HEK293 (cell line): ENCODE results near the gene RPL10A.
A peak's percentile ranks its signal among the peaks of the same experiment; 100 is the strongest.
"Not testable (repeated sequence)": the region's sequence is repeated elsewhere in the genome, so short reads cannot be mapped to it uniquely, and the experiment has no call there.

ENCODE experiments used
- CTCF ChIA-PET: fragments of 350-600 bp; formaldehyde crosslinking; extraction: SDS; loops from one replicate; lab custom pipeline; 2021; ENCODE audit warnings: antibody characterized with exemption; lab: Yijun Ruan, JAX
- POLR2A ChIA-PET: fragments of 300-600 bp; formaldehyde crosslinking; extraction: SDS; loops from one replicate; lab custom pipeline; 2020; ENCODE audit warnings: antibody characterized with exemption, inconsistent platforms; lab: Yijun Ruan, JAX
- H3K27ac ChIP-seq: fragments of 200-500 bp; sonication (Bioruptor generic); 2 replicates; pipeline ENCODE4 v1.5.1; 2014; ENCODE audit warnings: low read depth, low read length, control low read depth, inconsistent platforms; ENCODE audit errors: extremely low read depth
- H3K36me3 ChIP-seq, 2 experiments: fragments of 200-500 bp in 1 of 2; sonication (Bioruptor generic) in 1 of 2; 1 replicate in 1 of 2; 2 replicates in 1 of 2; pipeline ENCODE4 v1.5.1; 2014 to 2017; ENCODE audit warnings: inconsistent platforms in 2 of 2, low read length in 2 of 2; ENCODE audit not compliant: control insufficient read depth in 2 of 2, insufficient read depth in 1 of 2
- H3K4me1 ChIP-seq: fragments of 200-500 bp; sonication (Bioruptor generic); 2 replicates; pipeline ENCODE4 v1.5.1; 2014; ENCODE audit warnings: mild to moderate bottlenecking, low read length, inconsistent platforms; ENCODE audit not compliant: control insufficient read depth, insufficient read depth
- H3K4me3 ChIP-seq: 2 replicates; pipeline ENCODE4 v1.5.1; 2011; ENCODE audit warnings: low read depth, mild to moderate bottlenecking, control low read depth, low read length, moderate library complexity
- H3K9me3 ChIP-seq: fragments of 200-500 bp; sonication (Bioruptor generic); 2 replicates; pipeline ENCODE4 v1.5.1; 2014; ENCODE audit warnings: low read depth, low read length, inconsistent platforms; ENCODE audit not compliant: control insufficient read depth, insufficient read depth
- HOXC10 ChIP-seq: sonication (generic); formaldehyde crosslinking; IDR thresholded peaks from 2 replicates; pipeline ENCODE4 v1.8.1; 2023; ENCODE audit warnings: mild to moderate bottlenecking, missing genetic modification reagents
- KLF1 ChIP-seq: fragments of 450-650 bp; formaldehyde crosslinking; IDR thresholded peaks from 2 replicates; pipeline ENCODE4 v1.5.1; 2016; ENCODE audit warnings: missing biosample characterization, missing genetic modification characterization
- MZF1 ChIP-seq: fragments of 450-650 bp; formaldehyde crosslinking; IDR thresholded peaks from 2 replicates; pipeline ENCODE4 v1.5.1; 2017; ENCODE audit warnings: missing biosample characterization, missing genetic modification characterization, borderline replicate concordance
- SCRT1 ChIP-seq: fragments of 450-650 bp; formaldehyde crosslinking; IDR thresholded peaks from 2 replicates; pipeline ENCODE4 v1.5.1; 2016; ENCODE audit warnings: missing biosample characterization, missing genetic modification characterization, borderline replicate concordance
- SCRT2 ChIP-seq: fragments of 450-650 bp; formaldehyde crosslinking; IDR thresholded peaks from 2 replicates; pipeline ENCODE4 v1.5.1; 2016; ENCODE audit warnings: missing biosample characterization, missing genetic modification characterization
- SP2 ChIP-seq: fragments of 450-650 bp; formaldehyde crosslinking; IDR thresholded peaks from 2 replicates; pipeline ENCODE4 v1.5.1; 2016; ENCODE audit warnings: missing biosample characterization, missing genetic modification characterization
- YY2 ChIP-seq: fragments of 450-650 bp; formaldehyde crosslinking; IDR thresholded peaks from 2 replicates; pipeline ENCODE4 v1.5.1; 2016; ENCODE audit warnings: missing biosample characterization, missing genetic modification characterization
- ZIC2 ChIP-seq: fragments of 450-650 bp; formaldehyde crosslinking; IDR thresholded peaks from 2 replicates; pipeline ENCODE4 v1.5.1; 2016; ENCODE audit warnings: missing biosample characterization, missing genetic modification characterization
- ZNF121 ChIP-seq: fragments of 450-650 bp; formaldehyde crosslinking; IDR thresholded peaks from 2 replicates; pipeline ENCODE4 v1.5.1; 2016; ENCODE audit warnings: missing biosample characterization, missing genetic modification characterization
- ZNF157 ChIP-seq: fragments of 450-650 bp; formaldehyde crosslinking; IDR thresholded peaks from 2 replicates; pipeline ENCODE4 v1.5.1; 2016; ENCODE audit warnings: missing biosample characterization, missing genetic modification characterization
- ZNF335 ChIP-seq: fragments of 450-650 bp; formaldehyde crosslinking; conservative IDR thresholded peaks from 2 replicates; pipeline ENCODE4 v1.5.1; 2016; ENCODE audit warnings: missing biosample characterization, missing genetic modification characterization
- ZNF362 ChIP-seq: fragments of 450-650 bp; formaldehyde crosslinking; IDR thresholded peaks from 2 replicates; pipeline ENCODE4 v1.5.1; 2016; ENCODE audit warnings: missing biosample characterization, missing genetic modification characterization
- ZNF548 ChIP-seq: fragments of 450-650 bp; formaldehyde crosslinking; IDR thresholded peaks from 2 replicates; pipeline ENCODE4 v1.5.1; 2016; ENCODE audit warnings: missing biosample characterization, missing genetic modification characterization
- ZSCAN30 ChIP-seq: fragments of 450-650 bp; IDR thresholded peaks from 2 replicates; pipeline ENCODE4 v1.5.1; 2018; ENCODE audit warnings: missing biosample characterization, mild to moderate bottlenecking, missing genetic modification characterization, moderate library complexity
- TF ChIP-seq, protein P1 (sequence below): fragments of 450-650 bp; formaldehyde crosslinking; IDR thresholded peaks from 2 replicates; pipeline ENCODE4 v1.5.1; 2016; ENCODE audit warnings: missing biosample characterization, missing genetic modification characterization
- TF ChIP-seq, protein P2 (sequence below): fragments of 450-650 bp; formaldehyde crosslinking; IDR thresholded peaks from 2 replicates; pipeline ENCODE4 v1.5.1; 2016; ENCODE audit warnings: missing biosample characterization, missing genetic modification characterization, borderline replicate concordance
- TF ChIP-seq, protein P3 (sequence below): fragments of 450-650 bp; formaldehyde crosslinking; IDR thresholded peaks from 2 replicates; pipeline ENCODE4 v1.5.1; 2016; ENCODE audit warnings: missing biosample characterization, missing genetic modification characterization

Gene RPL10A

DNA sequence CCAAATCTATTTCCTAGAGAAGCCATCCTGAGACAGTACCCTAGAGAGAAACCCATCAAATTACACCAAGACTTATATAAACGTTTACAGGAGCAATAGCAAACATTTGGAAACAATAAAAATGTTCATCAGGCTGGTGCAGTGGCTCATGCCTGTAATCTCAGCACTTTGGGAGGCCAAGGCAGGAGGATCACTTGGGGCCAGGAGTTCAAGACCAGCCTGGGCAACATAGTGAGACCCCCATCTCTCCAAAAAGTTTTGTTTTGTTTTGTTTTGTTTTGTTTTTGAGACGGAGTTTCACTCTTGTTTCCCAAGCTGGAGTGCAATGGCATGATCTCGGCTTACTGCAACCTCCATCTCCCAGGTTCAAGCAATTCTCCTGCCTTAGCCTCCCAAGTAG, 35.5 kb upstream of the RPL10A start:
- H3K36me3 ChIP-seq, H3K27ac ChIP-seq, H3K4me1 ChIP-seq, H3K4me3 ChIP-seq, H3K9me3 ChIP-seq: not testable (repeated sequence)
- peak; percentile 55; the same call in 1 of the 2 replicates for TF ChIP-seq ZNF121
- CTCF ChIA-PET, result interaction anchor here (1.2 to 6.6 kb wide), 4 partner anchors 10 to 17 kb away, joined by 3 to 39 read pairs (median 5); no protein-coding TSS in a partner anchor
- POLR2A ChIA-PET, result interaction anchor here (0.9 kb wide), 2 partner anchors 9 to 26 kb away, joined by 3 read pairs; no protein-coding TSS in a partner anchor

- ChIA-PET CTCF (interaction anchor here (0.7 to 6.6 kb wide), 7 partner anchors 14 to 94 kb away, joined by 3 to 39 read pairs (median 4); partner anchors contain the start of gene PPARD), POLR2A (no interaction called here)
- 0 out of 2 replicates have a peak, but pooled peaks have one; percentile 14 for TF ChIP-seq MZF1 (tag by site-specific recombination)
- 0 out of 2 replicates have a peak, but pooled peaks have one; percentile 7 for TF ChIP-seq ZIC2 (tag by site-specific recombination)
- TF ChIP-seq ZSCAN30 (tag by site-specific recombination), result no peak
- TF ChIP-seq, protein P1, sequence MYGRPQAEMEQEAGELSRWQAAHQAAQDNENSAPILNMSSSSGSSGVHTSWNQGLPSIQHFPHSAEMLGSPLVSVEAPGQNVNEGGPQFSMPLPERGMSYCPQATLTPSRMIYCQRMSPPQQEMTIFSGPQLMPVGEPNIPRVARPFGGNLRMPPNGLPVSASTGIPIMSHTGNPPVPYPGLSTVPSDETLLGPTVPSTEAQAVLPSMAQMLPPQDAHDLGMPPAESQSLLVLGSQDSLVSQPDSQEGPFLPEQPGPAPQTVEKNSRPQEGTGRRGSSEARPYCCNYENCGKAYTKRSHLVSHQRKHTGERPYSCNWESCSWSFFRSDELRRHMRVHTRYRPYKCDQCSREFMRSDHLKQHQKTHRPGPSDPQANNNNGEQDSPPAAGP (tag by site-specific recombination), result no peak
- Histone ChIP-seq H3K36me3 (no peaks in the 10 kb centered on the region), H3K9me3 (no peaks in the 10 kb centered on the region), H3K27ac (no peak overlapping the region), H3K4me1 (peaks cover 4% of the 10 kb centered on the region; the same call in 1 of the 2 replicates), H3K4me3 (no peak overlapping the region)
These were observed 32.9 kb upstream of the RPL10A start for GRCh38 chr6:35435074-35435837.

GRCh38 chr6:35436071-35436857, 31.9 kb upstream of the RPL10A start:
- Histone ChIP-seq H3K4me1 (peaks cover 4% of the 10 kb centered on the region; the same call in 1 of the 2 replicates), H3K9me3 (no peaks in the 10 kb centered on the region), H3K27ac (no peak overlapping the region), H3K36me3 (no peaks in the 10 kb centered on the region), H3K4me3 (no peak overlapping the region)
- POLR2A ChIA-PET, result no interaction called here
- CTCF ChIA-PET, result interaction anchor here (1.0 to 6.6 kb wide), 4 partner anchors 13 to 95 kb away, joined by 3 to 39 read pairs (median 6); partner anchors contain the start of gene PPARD
- no peak for TF ChIP-seq ZNF548
- TF ChIP-seq, protein P2, sequence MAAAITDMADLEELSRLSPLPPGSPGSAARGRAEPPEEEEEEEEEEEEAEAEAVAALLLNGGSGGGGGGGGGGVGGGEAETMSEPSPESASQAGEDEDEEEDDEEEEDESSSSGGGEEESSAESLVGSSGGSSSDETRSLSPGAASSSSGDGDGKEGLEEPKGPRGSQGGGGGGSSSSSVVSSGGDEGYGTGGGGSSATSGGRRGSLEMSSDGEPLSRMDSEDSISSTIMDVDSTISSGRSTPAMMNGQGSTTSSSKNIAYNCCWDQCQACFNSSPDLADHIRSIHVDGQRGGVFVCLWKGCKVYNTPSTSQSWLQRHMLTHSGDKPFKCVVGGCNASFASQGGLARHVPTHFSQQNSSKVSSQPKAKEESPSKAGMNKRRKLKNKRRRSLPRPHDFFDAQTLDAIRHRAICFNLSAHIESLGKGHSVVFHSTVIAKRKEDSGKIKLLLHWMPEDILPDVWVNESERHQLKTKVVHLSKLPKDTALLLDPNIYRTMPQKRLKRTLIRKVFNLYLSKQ, result no peak
- no peak for TF ChIP-seq ZNF157 (tag by site-specific recombination)
- 0 out of 2 replicates have a peak, but pooled peaks have one; percentile 27 for TF ChIP-seq SCRT1 (tag by site-specific recombination)
- TF ChIP-seq HOXC10 (CRISPR knock-in tag), result no peak
- peak; percentile 31; the same call in 1 of the 2 replicates for TF ChIP-seq ZNF335 (tag by site-specific recombination)
- TF ChIP-seq KLF1, result peak; percentile 50; the same call in 1 of the 2 replicates
- TF ChIP-seq, protein P3, sequence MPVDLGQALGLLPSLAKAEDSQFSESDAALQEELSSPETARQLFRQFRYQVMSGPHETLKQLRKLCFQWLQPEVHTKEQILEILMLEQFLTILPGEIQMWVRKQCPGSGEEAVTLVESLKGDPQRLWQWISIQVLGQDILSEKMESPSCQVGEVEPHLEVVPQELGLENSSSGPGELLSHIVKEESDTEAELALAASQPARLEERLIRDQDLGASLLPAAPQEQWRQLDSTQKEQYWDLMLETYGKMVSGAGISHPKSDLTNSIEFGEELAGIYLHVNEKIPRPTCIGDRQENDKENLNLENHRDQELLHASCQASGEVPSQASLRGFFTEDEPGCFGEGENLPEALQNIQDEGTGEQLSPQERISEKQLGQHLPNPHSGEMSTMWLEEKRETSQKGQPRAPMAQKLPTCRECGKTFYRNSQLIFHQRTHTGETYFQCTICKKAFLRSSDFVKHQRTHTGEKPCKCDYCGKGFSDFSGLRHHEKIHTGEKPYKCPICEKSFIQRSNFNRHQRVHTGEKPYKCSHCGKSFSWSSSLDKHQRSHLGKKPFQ, result no peak
- peak; percentile 13; the same call in 1 of the 2 replicates for TF ChIP-seq SP2
- no peak for TF ChIP-seq ZNF362 (tag by site-specific recombination)
- TF ChIP-seq ZIC2 (tag by site-specific recombination), result peak; percentile 9; the same call in 1 of the 2 replicates
- peak; percentile 75 for TF ChIP-seq SCRT2 (tag by site-specific recombination)
- no peak for TF ChIP-seq YY2 (tag by site-specific recombination)
